Gastrocnemius medialis (tissue), 4 donors: ENCODE results near the gene C12orf56.

Source experiments
- CTCF ChIP-seq, 5 experiments: fragments of 450-650 bp in 3 of 5; fragments of 200-600 bp in 2 of 5; sonication (generic) in 2 of 5; IDR thresholded peaks in 4 of 5; conservative IDR thresholded peaks in 1 of 5; 1 replicate in 4 of 5; 2 replicates in 1 of 5; pipeline ENCODE4 v1.5.1; 2016 to 2019; ENCODE audit warnings: antibody characterized with exemption in 5 of 5, mild to moderate bottlenecking in 3 of 5, moderate library complexity in 3 of 5
- POLR2A ChIP-seq, 2 donors: fragments of 450-650 bp; IDR thresholded peaks; one replicate each; pipeline ENCODE4 v1.6.1; 2017; ENCODE audit warnings: antibody characterized with exemption in 2 of 2, mild to moderate bottlenecking in 2 of 2, moderate library complexity in 2 of 2

- TF ChIP-seq CTCF (IDR thresholded peaks at IDR 0.05 in 4 of 5, conservative IDR thresholded peaks at IDR 0.05 in 1 of 5) (no peak), POLR2A (IDR thresholded peaks at IDR 0.05) (no peak)
These were observed 6.9 kb downstream of the C12orf56 start for GRCh38 chr12:64383675-64384074.
